HCT116 (cell line): ENCODE results near the gene TSPAN2. TPM values are rescaled to one million over a fixed set of nuclear protein-coding genes. Genes with fewer than 3 reads are reported as not detected.

Experiments used
- CEBPB ChIP-seq: IDR thresholded peaks from 2 replicates; pipeline ENCODE4 v1.6.1; 2012; ENCODE audit warnings: low read depth
- EZH2 ChIP-seq: fragments of 200-600 bp; sonication (generic); IDR thresholded peaks from 2 replicates; pipeline ENCODE4 v1.6.1; 2017; ENCODE audit warnings: antibody characterized with exemption, mixed run types
- FOSL1 ChIP-seq: IDR thresholded peaks from 2 replicates; pipeline ENCODE4 v1.6.1; 2012; ENCODE audit warnings: low read depth
- SP1 ChIP-seq: IDR thresholded peaks from 2 replicates; pipeline ENCODE4 v1.6.1; 2012; ENCODE audit warnings: low read depth
- YY1 ChIP-seq: IDR thresholded peaks from 2 replicates; pipeline ENCODE4 v1.6.1; 2011; ENCODE audit warnings: low read length, low read depth, moderate library complexity, mild to moderate bottlenecking; ENCODE audit not compliant: insufficient replicate concordance; ENCODE audit errors: extremely low read depth
- total RNA-seq: library from RNA; stranded (reverse); gene quantifications from one replicate; pipeline ENCODE4 v1.2.1, GENCODE V29; 2021; ENCODE audit not compliant: unreplicated experiment
- TF ChIP-seq, protein P1 (sequence below): IDR thresholded peaks from 2 replicates; pipeline ENCODE4 v1.6.1; 2012; ENCODE audit warnings: low read depth
- TF ChIP-seq, protein P2 (sequence below): IDR thresholded peaks from 2 replicates; pipeline ENCODE4 v1.6.1; 2012
- TF ChIP-seq, protein P3 (sequence below), 3 experiments: fragments of 200-600 bp in 1 of 3; sonication (generic) in 1 of 3; IDR thresholded peaks in 2 of 3; conservative IDR thresholded peaks in 1 of 3; 2 replicates each; pipeline ENCODE4 v1.5.1; 2012 to 2017; ENCODE audit warnings: low read depth in 2 of 3, low read length in 2 of 3, antibody characterized with exemption in 1 of 3, borderline replicate concordance in 1 of 3, control low read depth in 1 of 3, mild to moderate bottlenecking in 1 of 3, mixed read lengths in 1 of 3, mixed run types in 1 of 3, moderate library complexity in 1 of 3; ENCODE audit not compliant: insufficient read depth in 1 of 3
- TF ChIP-seq, protein P4 (sequence below): IDR thresholded peaks from 2 replicates; pipeline ENCODE4 v1.6.1; 2012

TSPAN2 gene
- total RNA-seq, 1 experiment from 2014 or later, result 0.98 TPM

DNA sequence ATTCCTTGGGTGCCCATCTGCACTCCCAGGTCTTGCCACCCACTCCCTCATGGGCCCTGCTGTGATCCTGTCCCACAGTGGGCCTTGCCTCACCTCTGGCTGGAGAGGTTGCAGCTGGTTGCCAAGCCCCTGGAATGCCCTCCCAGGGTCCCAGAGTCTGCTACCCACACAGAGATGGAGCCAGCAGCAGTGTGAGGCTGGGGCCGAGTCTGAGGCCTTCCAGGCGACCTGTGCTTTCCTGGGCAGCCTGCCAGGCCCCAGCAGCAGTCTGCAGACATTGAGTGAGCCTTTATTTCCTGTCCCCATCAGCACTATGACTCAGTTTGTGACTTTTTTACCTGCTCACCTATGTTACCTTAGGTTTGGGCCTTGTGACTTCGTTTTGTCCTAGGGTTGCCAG, 25.0 kb upstream of the TSPAN2 start (continued):
- peak; percentile 45; the same call in 1 of the 2 replicates for TF ChIP-seq FOSL1
- TF ChIP-seq, protein P1, sequence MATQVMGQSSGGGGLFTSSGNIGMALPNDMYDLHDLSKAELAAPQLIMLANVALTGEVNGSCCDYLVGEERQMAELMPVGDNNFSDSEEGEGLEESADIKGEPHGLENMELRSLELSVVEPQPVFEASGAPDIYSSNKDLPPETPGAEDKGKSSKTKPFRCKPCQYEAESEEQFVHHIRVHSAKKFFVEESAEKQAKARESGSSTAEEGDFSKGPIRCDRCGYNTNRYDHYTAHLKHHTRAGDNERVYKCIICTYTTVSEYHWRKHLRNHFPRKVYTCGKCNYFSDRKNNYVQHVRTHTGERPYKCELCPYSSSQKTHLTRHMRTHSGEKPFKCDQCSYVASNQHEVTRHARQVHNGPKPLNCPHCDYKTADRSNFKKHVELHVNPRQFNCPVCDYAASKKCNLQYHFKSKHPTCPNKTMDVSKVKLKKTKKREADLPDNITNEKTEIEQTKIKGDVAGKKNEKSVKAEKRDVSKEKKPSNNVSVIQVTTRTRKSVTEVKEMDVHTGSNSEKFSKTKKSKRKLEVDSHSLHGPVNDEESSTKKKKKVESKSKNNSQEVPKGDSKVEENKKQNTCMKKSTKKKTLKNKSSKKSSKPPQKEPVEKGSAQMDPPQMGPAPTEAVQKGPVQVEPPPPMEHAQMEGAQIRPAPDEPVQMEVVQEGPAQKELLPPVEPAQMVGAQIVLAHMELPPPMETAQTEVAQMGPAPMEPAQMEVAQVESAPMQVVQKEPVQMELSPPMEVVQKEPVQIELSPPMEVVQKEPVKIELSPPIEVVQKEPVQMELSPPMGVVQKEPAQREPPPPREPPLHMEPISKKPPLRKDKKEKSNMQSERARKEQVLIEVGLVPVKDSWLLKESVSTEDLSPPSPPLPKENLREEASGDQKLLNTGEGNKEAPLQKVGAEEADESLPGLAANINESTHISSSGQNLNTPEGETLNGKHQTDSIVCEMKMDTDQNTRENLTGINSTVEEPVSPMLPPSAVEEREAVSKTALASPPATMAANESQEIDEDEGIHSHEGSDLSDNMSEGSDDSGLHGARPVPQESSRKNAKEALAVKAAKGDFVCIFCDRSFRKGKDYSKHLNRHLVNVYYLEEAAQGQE, result no peak
- TF ChIP-seq YY1, result no peak
- TF ChIP-seq SP1, result peak; percentile 44
- no peak for TF ChIP-seq CEBPB
- TF ChIP-seq, protein P2, sequence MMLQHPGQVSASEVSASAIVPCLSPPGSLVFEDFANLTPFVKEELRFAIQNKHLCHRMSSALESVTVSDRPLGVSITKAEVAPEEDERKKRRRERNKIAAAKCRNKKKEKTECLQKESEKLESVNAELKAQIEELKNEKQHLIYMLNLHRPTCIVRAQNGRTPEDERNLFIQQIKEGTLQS, result no peak
- TF ChIP-seq, protein P3, sequence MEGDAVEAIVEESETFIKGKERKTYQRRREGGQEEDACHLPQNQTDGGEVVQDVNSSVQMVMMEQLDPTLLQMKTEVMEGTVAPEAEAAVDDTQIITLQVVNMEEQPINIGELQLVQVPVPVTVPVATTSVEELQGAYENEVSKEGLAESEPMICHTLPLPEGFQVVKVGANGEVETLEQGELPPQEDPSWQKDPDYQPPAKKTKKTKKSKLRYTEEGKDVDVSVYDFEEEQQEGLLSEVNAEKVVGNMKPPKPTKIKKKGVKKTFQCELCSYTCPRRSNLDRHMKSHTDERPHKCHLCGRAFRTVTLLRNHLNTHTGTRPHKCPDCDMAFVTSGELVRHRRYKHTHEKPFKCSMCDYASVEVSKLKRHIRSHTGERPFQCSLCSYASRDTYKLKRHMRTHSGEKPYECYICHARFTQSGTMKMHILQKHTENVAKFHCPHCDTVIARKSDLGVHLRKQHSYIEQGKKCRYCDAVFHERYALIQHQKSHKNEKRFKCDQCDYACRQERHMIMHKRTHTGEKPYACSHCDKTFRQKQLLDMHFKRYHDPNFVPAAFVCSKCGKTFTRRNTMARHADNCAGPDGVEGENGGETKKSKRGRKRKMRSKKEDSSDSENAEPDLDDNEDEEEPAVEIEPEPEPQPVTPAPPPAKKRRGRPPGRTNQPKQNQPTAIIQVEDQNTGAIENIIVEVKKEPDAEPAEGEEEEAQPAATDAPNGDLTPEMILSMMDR (IDR thresholded peaks at IDR 0.05 in 2 of 3, conservative IDR thresholded peaks at IDR 0.05 in 1 of 3; ENCODE audit: borderline replicate concordance in 1 of 3, insufficient read depth in 1 of 3, low read depth in 2 of 3, low read length in 2 of 3), result no peak
- TF ChIP-seq, protein P4, sequence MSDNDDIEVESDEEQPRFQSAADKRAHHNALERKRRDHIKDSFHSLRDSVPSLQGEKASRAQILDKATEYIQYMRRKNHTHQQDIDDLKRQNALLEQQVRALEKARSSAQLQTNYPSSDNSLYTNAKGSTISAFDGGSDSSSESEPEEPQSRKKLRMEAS, result no peak
- TF ChIP-seq EZH2, result no peak
